Hindlimb muscle (tissue), 1 donor: ENCODE results near the gene EXOC3L2. TPM values are rescaled to one million over a fixed set of nuclear protein-coding genes. Genes with fewer than 3 reads are reported as not detected.
"Not testable (repeated sequence)": the region's sequence is repeated elsewhere in the genome, so short reads cannot be mapped to it uniquely, and the experiment has no call there.

Experiments
- DNase-seq: peaks from one replicate; pipeline ENCODE4 v3.0.0-alpha.2; 2013
- polyA plus RNA-seq: library from polyadenylated mRNA; unstranded; fragments of 120-200 nt; gene quantifications from one replicate; pipeline ENCODE4 v1.2.1, GENCODE V29; 2013; ENCODE audit not compliant: insufficient read length

The EXOC3L2 gene
- polyA plus RNA-seq, 1 donor: 3.0 TPM

DNA sequence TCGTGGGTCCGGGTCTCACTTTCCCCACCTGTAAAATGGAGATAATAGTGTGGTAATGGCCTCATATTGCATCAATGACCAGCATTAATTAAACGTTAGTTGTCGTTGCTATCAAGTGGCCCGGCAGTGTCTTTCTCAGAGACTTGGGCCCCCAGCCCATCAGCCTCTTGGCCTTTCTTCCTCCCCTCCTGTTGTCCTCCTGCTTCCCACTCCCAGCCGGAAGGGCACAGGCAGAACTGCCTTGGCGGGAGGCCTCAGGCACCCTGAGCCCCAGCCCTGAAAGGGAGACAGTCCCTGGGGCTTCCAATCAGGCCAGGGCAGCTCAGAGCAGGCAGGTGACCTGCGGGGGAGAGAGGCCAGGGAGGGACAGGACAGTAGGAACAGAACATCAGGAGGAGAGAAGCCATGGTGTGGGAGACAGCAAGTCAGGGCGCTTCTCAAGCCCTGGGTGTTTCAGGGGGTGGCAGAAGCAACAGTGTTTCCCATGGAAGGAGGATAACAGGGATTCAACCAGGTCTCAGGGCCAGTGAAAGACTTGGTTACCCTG is 10.5 kb upstream of the EXOC3L2 start:
- DNase-seq: no peak

DNA sequence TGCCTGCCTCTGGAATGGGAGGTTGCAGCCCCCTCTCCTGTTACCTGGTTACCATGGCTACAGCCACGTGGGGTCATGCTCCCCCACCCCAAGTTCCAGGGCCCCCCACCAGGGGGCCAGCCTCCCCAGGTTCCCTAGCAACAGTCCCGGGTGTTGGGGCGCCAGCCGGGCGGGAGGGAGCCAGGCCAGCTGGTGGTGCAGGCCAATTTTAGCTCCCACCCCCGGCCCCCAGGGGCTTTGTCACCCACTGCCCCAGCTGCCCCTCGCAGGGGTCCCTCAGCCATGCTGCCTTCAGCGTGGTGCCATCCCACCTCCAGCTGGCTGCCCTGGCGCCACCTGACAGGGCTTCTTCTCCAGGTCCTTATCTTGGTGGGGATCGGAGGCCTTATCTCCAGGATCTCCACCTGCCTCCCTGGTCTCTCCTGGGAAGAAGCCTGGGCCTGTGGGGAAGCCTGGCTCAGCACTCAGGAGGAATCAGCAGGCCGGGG is 8.9 kb upstream of the EXOC3L2 start:
- DNase-seq: no peak

DNA sequence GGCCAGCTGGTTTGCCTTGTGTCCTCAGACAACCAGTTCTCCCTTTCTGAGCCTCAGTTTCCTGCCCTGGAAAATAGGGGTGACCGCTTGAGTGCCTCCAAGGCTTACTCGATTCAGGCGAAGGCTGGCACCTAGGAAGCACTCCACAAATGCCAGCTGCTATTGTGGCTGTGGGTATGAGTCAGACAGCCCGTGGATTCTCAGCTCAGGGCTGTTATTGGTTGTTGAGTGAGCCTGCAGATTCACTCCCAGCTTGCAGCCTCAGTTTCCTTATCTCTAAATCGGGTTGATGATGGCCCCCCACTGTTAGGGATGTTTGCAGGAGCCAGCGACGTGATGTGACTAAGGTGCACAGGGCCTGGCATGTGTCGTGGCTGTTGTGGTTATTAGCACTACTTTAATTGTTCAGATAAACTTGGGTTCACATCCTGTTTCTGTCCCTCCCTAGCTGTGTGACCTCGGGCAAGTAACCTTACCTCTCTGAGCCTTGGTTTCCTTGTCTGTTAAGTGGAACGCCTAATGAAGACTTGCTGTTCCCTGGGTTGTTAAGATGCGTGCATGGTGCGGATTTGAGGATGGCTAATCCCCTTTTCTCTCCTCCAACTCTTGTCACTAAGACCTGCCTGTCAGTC is 8.3 kb upstream of the EXOC3L2 start:
- no peak for DNase-seq

DNA sequence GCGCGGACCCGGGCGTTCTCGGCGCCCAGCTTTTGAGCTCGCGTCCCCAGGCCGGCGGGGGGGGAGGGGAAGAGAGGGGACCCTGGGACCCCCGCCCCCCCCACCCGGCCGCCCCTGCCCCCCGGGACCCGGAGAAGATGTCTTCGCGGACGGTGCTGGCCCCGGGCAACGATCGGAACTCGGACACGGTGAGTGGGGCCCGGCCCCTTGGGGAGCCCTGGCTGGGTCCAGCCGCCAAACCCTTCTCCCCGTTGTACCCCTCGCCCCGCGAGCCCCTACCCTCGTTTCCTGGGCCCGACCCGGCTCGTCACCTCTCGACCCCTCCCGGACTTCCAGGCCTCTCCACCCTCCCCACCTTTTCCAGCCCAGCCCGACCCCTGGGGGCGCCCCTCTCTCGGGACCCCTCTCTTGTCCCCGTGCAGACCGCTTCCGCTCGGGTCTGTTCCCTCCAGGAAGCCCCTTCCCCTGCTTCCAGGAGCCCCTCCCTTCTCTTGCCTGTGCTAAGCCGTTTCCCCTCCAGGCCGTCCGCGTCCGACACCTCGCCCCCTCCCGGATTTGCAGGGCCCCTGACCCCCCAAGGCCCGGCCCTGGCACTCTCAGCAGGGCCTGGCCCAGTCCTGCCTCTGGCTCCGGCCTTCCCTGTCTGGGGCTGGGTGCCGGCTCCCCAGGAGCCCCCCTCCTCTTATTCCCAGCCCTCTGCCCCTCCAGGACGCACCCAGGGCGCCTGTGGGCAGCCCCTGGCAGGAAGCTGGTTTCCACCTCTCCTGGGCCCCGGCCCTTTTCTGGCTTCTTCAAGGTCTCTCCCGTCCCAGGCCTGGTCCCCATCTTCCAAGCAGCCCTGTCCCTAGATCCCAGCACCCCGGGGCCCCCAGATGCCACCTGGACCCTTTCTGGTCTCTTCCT is 6.5 kb upstream of the EXOC3L2 start:
- peak; percentile 25 for DNase-seq

DNA sequence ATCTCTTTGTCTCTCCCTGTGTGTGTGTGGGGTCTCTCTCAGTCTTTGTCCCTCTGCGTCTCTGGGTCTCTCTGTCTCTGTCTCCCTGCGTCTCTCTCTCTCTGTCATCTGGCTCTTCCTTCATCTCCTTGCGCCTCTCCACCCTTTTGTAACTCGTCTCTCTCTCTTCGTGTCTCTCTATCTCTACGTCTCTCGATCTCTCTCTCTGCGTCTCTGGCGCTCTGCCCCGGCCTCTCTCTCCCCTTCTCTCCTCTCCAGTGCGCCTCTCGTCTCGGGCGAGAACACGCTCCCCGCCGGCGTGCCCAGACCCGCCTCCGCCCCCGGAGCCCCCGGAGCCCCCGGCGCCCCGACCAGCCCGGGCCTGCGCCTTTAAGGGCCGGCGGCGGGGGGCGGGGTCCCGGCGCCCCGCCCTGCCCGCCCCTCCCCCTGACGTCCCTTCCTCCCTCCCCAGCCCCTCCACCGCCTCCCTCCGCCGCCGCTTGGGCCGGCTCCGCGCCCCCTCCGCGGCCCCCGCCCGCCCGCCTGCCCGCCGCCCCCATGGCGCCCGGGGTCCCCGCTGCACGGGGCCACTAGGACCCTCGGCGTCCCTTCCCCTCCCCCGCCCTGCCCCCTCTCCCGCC is 5.7 kb upstream of the EXOC3L2 start, which contains the start of gene MARK4:
TSS of gene MARK4 (plus strand) at position 440 of the 620 bp plus-strand sequence. CDS start 318 bp downstream, outside the sequence.
- peak; percentile 58 for DNase-seq

DNA sequence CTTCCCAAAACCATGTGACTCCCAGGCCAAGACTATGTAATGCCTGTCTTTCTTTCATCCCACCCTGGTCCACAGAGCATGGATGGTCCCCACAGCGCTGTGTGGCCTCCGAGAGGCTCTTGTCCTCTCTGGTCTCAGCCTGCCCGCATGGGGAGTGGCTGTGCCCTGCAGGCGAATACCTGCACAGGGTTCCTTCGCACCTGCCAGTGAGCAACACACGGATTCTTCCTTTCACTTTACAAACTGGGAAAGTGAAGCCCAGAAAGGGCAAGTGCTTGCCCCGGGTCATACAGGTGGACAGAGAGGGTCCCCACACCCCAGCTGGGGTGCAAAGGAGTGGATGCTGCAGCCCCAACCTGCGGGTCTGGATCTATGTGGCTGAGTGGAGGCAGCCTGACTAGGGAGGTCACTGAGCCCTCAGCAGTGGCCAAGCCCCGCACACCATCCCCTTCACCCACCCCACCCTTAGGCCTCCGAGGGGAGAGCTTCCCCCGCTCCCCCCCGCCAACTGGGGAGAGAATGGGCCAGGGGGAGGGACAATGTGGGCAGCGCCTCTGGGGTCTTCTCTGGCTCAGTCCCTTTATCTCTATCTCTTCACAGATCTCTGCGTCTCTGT is 5.1 kb upstream of the EXOC3L2 start:
- no peak for DNase-seq

DNA sequence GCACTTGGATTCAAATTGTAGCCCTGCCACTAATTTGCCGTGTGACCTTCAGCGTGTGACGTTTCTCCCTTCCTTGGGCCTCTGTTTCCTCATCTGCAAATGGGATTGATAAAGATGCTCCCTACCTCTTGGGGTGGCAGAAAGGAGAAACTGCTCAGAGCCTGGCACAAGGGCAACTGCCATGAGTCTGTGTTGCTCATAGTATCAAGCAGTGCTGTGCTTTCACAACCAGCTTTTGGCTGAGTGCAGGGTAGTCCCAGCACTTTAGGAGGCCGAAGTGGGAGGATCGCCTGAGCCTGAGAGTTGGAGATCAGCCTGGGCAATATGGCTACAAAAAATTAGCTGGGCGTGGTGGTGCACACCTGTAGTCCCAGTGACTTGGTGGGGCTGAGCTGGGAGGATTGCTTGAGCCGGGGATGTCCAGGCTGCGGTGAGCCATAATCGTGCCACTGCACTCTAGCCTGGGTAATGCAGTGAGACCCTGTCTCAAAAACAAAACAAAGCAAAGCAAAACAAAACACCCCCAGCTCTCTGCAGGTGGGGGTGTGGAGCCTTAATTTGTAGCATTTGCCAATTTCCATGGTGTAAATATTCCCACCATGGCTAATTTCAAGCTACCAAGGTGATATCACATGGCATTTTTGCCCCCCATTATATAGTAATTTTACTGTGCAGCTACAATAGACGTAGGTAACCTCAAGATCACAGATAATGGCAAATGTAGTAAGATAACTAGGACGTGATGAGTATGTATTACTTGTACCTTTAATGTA is 4.2 kb upstream of the EXOC3L2 start:
- no peak for DNase-seq

DNA sequence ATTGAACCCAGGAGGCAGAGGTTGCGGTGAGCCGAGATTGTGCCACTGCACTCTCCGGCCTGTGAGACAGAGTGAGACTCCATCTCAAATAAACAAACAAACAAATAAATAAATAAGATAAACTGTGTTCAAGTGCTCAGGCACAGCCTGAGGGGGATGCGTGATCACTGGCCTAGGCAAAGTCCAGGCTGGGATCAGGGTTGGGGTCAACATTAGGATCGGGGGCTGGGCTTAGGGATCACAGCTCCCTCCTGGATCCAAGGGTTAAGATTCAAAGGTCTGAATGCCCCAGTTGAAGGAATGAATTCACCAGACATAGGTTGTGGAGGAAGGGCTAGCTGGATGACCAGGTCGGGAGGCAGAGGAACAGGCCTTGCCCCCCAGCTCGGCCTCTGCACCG is 1.9 kb upstream of the EXOC3L2 start:
- no peak for DNase-seq

DNA sequence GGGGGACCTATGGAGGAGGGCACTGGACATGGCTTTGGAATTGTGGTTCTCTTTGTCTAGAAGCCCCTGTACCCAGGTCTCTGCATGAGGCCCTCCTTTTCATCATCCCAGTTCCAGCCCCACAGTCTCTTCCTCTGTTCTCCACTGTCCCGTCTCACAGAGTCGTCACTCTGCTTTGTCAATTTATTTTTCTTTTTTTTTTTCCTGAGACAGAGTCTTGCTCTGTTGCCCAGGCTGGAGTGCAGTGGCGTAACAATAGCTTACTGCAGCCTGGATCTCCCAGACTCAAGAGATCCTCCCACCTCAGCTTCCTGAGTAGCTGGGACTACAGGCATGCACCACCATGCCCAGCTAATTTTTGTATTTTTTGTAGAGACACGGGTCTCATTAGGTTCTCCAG is 619 bp upstream of the EXOC3L2 start:
- DNase-seq: no peak

DNA sequence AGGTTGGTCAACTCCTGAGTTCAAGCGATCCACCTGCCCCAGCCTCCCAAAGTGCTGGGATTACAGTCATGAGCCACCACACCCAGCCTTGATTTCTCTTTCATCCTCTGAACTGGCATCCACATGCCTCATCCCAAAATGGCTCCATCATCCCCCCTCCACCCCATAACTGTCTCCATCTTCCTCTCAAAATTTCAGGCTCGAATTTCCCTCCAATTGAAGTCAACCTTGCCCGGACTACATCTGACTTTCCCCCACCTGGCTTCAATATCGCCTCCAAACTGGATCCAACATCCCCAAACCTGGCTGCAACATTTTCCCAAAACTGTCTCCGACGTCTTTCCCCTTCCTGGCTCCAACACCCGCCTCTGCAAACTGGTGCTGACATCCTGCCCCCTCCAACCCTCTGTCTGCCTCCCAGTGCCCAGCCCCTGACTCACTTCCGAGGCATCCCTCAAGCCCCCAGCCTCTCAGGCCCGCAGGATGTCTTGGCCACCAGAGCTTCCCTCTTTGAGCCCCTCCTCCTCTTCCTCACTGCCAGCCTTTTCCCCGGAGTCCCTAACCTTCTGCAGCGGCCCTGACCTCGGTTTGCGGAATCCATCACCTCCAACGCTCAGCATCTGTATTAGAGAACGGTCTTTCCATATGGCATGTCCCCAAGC is 943 bp downstream of the EXOC3L2 start:
- DNase-seq: no peak

DNA sequence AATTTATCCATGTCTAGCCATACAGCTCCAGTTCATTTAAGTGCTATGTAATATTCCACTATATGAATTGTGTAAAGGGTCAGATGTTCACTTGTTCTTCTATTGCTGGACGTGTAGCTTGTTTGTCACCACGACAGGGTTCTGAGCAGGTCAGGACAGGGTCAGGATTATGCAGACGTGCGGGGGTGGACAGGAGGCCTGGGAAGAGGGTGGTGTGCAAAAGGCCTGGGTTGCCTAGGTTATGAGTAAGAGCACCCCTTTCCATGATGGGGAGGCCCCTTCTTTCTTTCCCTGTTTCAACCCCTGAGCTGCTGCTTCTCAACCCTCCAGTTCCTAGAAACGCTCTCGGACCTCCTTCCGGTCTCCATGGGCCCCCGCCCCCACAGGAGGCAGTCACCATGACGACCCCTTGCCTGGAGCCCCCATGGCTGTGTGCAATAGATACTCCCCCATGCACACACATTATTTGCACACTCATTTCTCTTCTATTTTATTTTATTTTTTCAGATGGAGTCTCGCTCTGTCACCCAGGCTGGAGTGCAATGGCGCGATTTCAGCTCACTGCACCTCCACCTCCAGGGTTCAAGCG is 2.0 kb downstream of the EXOC3L2 start:
- no peak for DNase-seq

DNA sequence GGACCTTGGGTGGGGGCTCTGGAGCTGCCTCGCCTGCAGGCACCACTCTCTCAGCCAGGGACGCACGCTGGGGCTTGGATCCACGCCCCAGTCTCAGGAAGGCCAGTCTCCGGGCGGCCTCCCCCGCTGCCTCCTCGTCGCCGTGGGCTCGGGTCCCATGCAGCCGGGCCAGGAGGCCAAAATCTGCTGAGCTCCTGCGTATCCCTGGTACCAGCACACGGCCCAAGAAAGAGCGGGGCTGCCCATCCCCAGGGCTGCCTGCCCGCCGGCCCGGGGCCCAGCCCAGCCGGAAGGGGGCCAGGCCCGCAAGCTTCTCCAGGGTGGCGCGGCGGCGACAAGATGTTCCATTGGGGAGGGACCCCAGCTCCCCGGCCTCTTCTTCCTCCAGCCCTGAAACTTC is 6.7 kb downstream of the EXOC3L2 start:
- no peak for DNase-seq

DNA sequence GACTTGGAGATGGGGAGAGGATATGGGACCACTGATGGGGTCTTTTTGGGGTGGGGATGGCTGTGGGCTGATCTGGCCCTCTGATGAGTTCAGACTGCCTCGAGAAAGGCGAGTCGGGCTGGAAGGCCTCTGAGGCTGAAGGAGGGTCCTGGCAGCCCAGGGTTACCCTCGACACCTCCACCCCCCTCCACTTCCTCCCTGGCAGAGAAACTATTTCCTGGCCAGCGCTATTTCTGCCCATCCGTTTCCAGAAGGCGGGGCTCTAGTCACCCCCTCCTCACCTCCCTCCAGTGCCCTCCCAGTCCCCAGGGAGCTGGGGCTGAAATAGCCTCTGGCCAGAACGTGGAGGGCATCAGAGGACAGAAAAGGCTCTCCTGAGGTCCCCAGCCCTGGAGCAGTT is 9.7 kb downstream of the EXOC3L2 start:
- no peak for DNase-seq

DNA sequence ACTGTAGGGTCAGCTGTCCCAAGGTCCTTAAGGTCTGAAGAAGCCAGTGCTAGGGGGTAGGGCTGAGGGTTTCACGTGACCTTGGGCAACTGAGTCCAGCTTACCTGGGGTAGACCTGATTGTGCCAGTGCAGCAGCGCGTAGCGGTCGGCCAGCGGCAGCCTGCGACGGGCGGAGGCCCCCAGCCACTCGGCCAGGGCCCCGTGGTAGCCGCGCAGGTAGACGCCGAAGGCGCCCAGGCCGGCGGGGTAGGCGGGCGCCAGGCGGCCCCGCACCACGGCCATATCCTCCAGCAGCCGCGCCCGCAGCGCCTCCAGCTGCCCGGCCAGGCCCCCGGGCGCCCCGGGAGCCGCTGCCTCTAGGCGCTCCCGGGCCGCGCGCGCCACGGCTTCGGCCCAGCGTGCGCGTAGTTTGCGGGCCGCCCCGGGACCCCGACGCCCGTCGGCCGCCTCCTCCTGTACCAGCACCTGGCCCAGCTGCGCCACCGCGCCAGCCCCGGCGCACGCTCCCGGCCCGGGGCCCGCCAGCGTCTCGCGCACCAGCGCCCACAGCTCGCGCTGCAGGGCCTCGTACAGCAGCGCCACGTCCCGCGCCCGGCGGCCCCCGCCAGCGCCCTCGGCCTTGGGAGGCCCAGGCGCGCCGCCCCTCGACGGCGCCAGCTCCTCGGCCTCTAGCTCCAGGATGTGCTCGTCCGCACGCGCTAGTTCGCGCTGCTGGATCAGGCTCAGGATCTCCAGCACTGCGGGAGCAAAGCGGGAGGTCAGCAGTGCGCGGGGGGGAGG is 10.9 kb downstream of the EXOC3L2 start:
- DNase-seq: no peak

DNA sequence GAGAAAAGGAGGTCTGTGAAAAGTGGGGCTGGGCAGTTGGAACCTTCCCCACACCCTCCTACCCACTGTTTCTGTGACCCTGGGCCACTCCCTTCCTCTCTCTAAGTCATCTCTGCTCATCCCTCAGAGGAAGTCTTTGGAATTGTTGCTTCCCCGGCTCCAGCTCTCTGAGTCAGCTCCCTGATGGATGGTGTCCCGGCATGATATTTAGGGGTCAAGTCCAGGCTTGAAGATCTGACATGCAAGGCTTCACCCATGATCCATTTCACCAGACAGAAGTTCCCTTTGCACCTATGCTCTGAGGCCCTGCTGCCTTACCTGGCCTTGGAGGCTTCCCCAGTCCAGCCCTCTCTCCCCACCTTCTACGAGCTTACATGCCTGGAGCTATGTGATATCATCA is 13.3 kb downstream of the EXOC3L2 start:
- DNase-seq: no peak

DNA sequence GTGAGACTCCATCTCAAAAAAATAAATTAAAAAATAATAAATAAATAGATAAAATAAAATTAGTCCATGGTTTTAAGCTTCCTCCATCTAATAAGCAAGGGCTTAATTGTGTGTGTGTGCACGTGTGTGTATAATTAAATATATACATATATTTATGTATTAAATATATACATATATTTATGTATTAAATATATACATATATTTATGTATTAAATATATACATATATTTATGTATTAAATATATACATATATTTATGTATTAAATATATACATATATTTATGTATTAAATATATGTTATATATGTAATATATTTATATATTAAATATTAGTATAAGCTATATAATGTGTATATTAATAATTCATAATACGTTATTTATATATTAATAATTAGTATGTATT is 16.2 kb downstream of the EXOC3L2 start:
- not testable (repeated sequence) for DNase-seq

DNA sequence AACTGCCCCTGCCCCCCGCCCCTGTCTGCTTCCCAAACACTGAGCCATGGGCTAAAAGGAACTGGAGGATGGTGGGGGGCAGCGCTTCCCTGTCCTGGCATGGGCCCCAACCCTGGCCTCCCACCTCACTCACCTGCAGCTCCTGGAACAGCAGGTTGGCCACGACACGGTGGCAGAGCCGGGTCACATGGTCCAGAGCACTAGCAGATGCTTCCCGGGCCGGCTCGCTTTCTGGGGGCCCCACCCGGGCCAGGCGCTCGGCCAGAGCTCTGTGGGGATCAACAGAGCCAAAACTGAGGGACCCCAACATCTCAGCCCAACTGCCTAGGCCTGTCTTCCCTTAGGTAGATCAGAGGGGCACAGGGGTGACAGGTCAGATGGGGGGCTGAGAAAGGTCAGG is 20.6 kb downstream of the EXOC3L2 start:
- no peak for DNase-seq

DNA sequence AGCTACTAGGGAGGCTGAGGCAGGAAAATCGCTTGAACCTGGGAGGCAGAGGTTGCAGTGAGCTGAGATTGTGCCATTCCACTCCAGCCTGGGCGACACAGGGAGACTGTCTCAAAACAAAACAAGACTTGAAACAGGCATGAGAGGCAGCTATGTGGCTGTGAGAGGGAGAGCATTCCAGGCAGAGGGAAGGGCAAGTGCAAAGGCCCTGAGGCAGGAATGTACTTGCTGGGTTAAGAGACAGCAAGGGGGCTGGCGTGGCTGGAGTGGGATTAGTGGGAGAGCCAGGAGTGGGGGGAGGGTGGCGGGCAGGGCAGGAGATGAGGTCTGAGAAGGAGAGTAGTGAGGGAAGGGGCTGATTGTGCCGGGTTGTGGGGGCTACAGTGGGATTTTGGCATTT is 21.3 kb downstream of the EXOC3L2 start:
- DNase-seq: no peak

DNA sequence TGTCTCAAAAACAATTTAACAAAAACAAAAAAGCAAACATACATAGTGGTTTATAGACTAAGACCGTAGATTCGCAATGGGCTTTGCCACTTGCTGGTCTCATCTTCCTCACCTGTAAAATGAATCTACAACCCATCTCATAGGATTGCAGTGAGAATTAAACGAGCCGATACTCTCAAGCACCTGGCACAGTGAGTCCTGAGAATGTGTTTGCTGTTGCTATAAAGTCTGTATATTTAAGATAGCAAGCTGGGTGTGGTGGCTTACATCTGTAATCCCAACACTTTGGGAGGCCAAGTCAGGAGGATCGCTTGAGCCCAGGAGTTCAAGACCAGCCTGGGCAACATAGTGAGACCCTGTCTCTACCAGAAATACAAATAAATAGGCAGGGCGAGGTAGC is 22.5 kb downstream of the EXOC3L2 start:
- DNase-seq: no peak
